ENCODE data around the gene STMN3.

STMN3 gene

GRCh38 chr20:63690898-63691710 is 37.9 kb upstream of the STMN3 start:
- no peak overlapping the region for H3K4me3 ChIP-seq
- TF ChIP-seq, protein P1, sequence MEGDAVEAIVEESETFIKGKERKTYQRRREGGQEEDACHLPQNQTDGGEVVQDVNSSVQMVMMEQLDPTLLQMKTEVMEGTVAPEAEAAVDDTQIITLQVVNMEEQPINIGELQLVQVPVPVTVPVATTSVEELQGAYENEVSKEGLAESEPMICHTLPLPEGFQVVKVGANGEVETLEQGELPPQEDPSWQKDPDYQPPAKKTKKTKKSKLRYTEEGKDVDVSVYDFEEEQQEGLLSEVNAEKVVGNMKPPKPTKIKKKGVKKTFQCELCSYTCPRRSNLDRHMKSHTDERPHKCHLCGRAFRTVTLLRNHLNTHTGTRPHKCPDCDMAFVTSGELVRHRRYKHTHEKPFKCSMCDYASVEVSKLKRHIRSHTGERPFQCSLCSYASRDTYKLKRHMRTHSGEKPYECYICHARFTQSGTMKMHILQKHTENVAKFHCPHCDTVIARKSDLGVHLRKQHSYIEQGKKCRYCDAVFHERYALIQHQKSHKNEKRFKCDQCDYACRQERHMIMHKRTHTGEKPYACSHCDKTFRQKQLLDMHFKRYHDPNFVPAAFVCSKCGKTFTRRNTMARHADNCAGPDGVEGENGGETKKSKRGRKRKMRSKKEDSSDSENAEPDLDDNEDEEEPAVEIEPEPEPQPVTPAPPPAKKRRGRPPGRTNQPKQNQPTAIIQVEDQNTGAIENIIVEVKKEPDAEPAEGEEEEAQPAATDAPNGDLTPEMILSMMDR (IDR thresholded peaks at IDR 0.05): no peak
- peak overlapping the region in 1 of 2 donors; percentile 5 for H3K27ac ChIP-seq
- peak; percentile 75 for DNase-seq (ENCODE audit: low spot score)

GRCh38 chr20:63690003-63690897 is 37.0 kb upstream of the STMN3 start:
- DNase-seq (ENCODE audit: low spot score): peak; percentile 74
- TF ChIP-seq, protein P1 (IDR thresholded peaks at IDR 0.05): no peak
- Histone ChIP-seq H3K4me3 (no peak overlapping the region), H3K27ac (peak overlapping the region in 1 of 2 donors; percentile 5)

DNA sequence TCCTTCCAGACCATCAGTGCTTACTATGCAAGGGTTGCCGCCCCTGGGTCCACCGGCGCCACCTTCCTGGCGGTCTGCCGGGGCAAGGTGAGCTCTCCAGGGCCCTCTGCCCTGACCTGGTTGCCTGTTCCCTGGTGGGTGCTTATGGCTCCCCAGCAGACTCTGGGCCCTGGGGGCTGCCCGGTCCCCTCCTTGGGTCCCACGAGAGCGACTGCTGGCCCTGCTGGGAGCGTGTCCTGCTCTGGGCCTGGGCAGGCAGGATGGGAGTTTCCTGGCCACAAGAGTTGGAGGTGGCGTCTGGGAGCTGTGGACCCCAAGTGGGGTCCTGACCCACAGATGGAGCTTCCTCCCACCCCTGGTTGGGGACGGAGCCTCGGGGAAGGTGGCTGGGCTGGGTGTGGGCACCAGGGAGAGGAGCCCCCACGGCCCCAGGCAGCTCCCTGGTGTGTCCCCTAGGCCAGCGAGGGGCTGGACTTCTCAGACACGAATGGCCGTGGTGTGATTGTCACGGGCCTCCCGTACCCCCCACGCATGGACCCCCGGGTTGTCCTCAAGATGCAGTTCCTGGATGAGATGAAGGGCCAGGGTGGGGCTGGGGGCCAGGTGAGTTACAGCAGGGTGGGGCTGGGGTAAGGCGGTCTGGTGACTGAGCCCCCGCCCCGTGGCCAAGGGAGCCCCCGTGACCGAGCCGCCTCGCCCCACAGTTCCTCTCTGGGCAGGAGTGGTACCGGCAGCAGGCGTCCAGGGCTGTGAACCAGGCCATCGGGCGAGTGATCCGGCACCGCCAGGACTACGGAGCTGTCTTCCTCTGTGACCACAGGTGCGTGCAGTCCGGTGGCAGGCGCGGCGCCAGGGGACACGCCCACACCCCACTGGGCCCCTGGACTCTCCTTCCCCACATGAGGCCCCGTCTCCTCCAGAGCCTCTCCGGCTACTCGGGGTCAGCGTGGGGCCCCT is 36.1 kb upstream of the STMN3 start:
- Histone ChIP-seq H3K27ac (peak overlapping the region in 1 of 2 donors; percentile 81), H3K4me3 (no peak overlapping the region)
- TF ChIP-seq, protein P1 (IDR thresholded peaks at IDR 0.05): no peak
- DNase-seq (ENCODE audit: low spot score): no peak

DNA sequence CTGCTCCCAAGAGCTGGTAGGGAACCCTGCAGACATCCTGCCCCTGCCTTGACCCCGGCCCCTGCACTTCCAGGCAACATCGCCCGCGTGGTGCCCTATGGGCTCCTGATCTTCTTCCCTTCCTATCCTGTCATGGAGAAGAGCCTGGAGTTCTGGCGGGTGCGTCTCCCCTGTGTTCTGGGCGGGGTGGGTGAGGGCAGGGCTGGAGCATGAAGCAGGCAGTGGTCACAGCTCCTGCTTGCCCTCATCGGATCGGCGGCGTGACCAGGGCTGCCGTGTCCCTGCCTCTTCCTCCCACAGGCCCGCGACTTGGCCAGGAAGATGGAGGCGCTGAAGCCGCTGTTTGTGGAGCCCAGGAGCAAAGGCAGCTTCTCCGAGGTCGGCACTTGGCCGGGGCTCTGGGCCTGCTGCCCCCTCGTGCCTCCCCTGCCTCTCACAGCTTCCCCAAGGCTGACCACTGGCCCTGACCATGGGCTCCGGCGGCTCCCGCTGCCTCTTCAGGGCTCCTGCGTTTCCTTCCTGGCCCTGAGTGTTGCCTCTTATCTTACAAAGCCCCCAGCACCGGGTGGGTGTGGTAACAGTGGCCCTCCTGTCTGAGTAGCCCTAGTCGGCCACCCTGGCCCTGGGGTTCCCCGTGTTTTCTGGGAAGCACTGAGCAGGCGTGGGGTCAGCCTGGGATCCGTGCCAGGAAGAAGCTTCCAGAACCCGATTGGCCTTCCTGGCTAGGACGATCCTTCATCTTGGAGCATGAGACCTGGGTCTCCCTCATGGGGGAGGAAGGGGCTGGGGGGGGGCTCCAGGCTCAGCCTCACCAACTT is 35.2 kb upstream of the STMN3 start:
- DNase-seq (ENCODE audit: low spot score): no peak
- Histone ChIP-seq H3K27ac (peak overlapping the region; percentile 68 to 81), H3K4me3 (no peak overlapping the region)
- TF ChIP-seq, protein P1 (IDR thresholded peaks at IDR 0.05): no peak

- Histone ChIP-seq H3K4me3 (peak overlapping the region; percentile 19), H3K27ac (peak overlapping the region; percentile 68 to 81)
- TF ChIP-seq, protein P1 (IDR thresholded peaks at IDR 0.05): no peak
- no peak for DNase-seq (ENCODE audit: low spot score)
Observed at GRCh38 chr20:63687419-63688178, 34.4 kb upstream of the STMN3 start.
